Thyroid gland (tissue), 4 donors: ENCODE results near the gene TNFSF12.

Experiments used
- POLR2A ChIP-seq, 2 donors: fragments of 450-650 bp; IDR thresholded peaks; one replicate each; pipeline ENCODE4 v1.6.1; 2017; ENCODE audit warnings: antibody characterized with exemption in 2 of 2, mild to moderate bottlenecking in 2 of 2, moderate library complexity in 1 of 2
- TF ChIP-seq, protein P1 (sequence below), 6 experiments: fragments of 200-600 bp in 3 of 6; fragments of 450-650 bp in 3 of 6; sonication (generic) in 3 of 6; IDR thresholded peaks; one replicate each; pipeline ENCODE4 v1.5.1; 2016 to 2019; ENCODE audit warnings: antibody characterized with exemption in 6 of 6, mild to moderate bottlenecking in 2 of 6, inconsistent platforms in 1 of 6, moderate library complexity in 1 of 6

- TF ChIP-seq, protein P1, sequence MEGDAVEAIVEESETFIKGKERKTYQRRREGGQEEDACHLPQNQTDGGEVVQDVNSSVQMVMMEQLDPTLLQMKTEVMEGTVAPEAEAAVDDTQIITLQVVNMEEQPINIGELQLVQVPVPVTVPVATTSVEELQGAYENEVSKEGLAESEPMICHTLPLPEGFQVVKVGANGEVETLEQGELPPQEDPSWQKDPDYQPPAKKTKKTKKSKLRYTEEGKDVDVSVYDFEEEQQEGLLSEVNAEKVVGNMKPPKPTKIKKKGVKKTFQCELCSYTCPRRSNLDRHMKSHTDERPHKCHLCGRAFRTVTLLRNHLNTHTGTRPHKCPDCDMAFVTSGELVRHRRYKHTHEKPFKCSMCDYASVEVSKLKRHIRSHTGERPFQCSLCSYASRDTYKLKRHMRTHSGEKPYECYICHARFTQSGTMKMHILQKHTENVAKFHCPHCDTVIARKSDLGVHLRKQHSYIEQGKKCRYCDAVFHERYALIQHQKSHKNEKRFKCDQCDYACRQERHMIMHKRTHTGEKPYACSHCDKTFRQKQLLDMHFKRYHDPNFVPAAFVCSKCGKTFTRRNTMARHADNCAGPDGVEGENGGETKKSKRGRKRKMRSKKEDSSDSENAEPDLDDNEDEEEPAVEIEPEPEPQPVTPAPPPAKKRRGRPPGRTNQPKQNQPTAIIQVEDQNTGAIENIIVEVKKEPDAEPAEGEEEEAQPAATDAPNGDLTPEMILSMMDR (IDR thresholded peaks at IDR 0.05), result peak in 3 of 6 experiments; percentile 5 to 14 (median 8)
- peak; percentile 2 to 87 for TF ChIP-seq POLR2A (IDR thresholded peaks at IDR 0.05)
These were observed 9.1 kb downstream of the TNFSF12 start for GRCh38 chr17:7557775-7558543.
